GM18873 (cell line): ENCODE measurements around the gene CAPS.
"Not testable (repeated sequence)": the region's sequence is repeated elsewhere in the genome, so short reads cannot be mapped to it uniquely, and the experiment has no call there.

Experiments used
- ATAC-seq: cut with Tn5 transposase; IDR thresholded peaks from one replicate; pipeline ENCODE4 v1.9.1; 2021; ENCODE audit warnings: mild to moderate bottlenecking, moderate library complexity, moderate number of reproducible peaks; ENCODE audit not compliant: unreplicated experiment, low FRiP score

CAPS gene

GRCh38 chr19:5913739-5914357 is at the start of gene CAPS:
CAPS (plus strand) TSS chr19:5914254; CDS start chr19:5914407, 153 bp downstream.
- no peak for ATAC-seq

DNA sequence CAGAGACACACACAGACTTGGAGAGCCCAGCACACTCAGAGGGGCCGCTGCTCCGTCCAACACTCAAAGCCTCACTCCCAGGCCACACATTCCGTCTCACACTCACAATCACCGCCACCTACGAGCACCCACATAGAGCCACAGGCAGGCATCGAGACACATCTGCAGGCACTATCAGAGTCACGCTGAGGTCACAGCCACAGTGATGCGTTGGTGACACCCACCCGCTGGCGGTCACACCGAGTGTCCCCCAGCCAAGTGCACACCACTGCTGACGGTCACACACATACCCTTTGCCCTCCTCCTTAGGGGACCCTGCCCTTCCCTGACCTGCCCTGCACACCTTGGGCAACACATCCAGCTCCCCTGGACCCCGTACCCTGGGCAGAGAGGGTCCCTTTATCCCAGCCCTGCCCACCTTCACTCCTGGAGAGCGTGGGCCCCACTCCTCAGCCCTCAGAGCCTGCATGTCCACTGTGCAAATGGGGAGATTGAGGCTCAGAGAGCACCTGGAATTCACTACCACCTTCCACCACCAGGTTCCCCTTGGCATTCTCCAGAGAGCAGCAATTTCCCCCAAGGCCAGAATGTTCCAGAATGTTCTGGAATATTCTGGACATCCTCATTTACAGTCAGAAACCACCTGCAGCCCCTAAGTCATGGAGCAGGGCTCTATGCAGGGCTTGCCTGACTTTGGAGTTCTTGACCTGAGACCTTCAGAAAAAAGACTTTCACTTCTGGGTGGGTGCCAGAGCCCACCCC is 49.1 kb upstream of the CAPS start:
- ATAC-seq = no peak

GRCh38 chr19:5865772-5866171 is 48.3 kb upstream of the CAPS start:
- ATAC-seq = no peak

DNA sequence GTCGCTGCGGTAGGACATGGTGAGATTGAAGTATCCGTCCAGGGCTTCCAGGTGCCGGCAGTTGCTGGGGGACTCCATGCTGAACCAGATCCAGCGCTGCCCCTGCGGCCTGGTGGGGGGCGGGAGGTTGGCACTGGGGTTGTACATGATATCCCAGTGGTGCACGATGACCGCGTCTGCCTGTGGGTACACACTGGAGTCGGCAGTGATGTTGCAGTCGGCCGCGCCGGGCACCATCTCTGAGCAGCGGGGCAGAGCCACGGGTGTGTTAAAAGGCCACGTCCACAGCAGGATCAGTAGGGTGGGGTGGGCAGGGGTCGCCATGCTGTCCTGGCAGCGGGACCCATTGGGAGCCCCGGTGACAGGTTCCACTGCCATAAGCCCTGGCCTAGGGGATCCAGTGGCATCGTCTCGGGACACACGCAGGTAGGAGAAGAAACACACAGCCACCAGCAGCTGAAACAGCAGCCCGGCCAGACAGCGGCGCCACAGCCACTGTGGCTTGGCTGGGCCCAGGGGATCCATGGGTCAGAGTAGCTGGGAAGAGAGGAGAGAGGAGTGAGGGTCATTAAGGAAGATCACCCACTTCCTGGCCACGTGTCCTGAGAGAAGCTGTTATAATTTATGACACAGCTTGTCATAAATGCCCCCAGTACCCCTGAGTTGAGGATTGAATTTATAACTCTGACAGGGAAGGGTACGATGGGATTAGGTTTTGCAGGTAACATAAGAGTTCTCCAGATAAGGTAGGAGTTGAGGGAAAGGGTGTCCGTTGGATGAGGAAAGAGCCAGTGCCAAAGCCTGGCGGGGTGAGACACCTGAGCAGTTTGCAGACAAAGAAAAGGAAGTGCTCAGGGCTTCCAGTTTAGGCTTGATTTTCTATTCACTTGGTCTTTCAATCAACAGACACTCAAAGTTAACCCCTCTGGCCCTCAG is 46.6 kb upstream of the CAPS start:
- ATAC-seq = no peak

GRCh38 chr19:5870986-5871394 is 43.1 kb upstream of the CAPS start:
- no peak for ATAC-seq

DNA sequence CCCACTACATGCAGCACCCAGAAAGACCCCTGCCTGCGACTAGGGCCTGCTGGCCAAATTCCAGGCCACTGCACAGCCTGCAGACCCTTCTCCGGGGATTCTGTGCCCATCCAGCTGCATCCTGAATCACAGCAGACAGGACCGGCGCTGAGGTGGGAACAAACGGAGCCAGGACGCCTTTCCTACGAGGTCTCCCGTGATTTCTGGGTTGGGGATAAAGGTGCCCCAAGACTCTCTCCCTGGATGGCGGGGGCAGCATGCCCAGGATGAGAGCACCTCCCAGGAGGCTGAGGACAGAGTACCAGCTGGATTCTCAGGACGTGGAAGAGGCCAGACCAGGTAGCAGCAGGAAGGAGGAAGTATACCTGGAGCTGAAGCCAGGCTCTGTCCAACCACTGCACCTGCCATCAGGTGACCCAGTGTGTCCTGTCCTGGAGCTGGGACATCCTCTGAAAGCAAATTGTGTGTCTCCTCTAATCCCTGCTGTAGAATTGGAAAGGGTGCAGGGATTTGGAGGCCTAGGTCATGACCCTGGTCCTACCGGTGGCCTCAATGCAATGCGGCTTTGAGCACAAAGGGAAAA is 40.3 kb upstream of the CAPS start:
- no peak for ATAC-seq

- not testable (repeated sequence) for ATAC-seq
Measured at GRCh38 chr19:5874496-5874895, 39.6 kb upstream of the CAPS start.

DNA sequence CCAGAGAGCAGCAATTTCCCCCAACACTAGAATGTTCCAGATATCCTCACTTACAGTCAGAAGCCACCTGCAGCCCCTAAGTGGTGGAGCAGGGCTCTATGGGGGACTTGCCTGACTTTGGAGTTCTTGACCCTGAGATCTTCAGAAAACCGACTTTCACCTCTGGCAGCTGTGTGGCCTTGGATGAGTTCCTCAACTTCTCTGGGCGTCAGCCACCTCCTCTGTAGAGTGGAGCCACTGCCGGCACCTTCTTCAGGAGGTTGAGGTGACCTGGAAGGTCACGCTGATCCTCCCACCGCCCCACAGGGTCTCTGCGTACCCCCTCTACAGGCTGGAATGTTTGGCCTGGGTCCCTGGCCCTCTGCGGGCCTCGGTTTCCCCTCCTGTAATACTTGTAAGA is 36.6 kb upstream of the CAPS start:
- ATAC-seq = no peak

GRCh38 chr19:5877882-5878281 is 36.2 kb upstream of the CAPS start:
- no peak for ATAC-seq

DNA sequence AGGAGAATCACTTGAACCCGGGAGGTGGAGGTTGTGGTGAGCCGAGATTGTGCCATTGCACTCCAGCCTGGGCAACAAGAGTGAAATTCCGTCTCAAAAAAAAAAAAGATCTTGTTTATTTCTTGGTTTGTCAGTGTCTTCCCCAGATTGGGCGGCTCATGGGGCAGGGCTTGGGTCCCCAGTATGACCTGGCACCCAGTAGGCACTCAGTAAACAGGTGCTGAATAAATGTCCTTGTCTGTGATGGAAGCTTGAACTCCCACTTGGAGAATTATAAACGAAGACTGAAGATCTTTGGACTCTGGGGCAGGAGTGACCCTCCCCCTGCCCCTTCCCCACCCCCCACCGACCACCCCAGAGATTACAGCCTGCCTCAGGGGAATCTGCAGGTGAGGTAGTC is 33.9 kb upstream of the CAPS start:
- no peak for ATAC-seq

GRCh38 chr19:5880604-5881078 is 33.4 kb upstream of the CAPS start:
- no peak for ATAC-seq

- no peak for ATAC-seq
Measured at GRCh38 chr19:5881543-5882299, 32.3 kb upstream of the CAPS start.

DNA sequence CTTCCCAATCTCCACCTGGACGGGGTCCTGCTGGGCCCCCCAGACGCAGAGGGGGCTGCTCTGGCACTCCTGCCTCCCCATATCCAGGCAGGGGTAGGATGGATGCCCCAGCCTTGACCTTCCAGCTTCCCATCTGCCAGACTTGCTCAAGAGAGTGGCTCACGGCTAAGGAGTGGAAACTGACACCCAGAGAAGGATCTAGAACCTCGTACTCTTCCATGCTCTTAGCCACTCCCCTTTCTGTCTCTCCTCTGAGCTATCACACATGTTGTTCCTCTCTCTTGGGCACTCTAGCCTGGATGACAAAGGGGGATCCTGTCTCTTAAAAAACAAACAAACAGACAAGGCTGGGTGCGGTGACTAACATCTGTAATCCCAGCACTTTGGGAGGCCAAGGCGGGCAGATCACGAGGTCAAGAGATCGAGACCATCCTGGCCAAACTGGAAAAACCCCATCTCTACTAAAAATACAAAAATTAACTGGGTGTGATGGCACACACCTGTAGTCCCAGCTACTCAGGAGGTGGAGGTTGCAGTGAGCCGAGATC is 31.6 kb upstream of the CAPS start:
- ATAC-seq = no peak

- ATAC-seq = not testable (repeated sequence)
Measured at GRCh38 chr19:5883157-5883873, 30.7 kb upstream of the CAPS start.

GRCh38 chr19:5884065-5884811 is 29.8 kb upstream of the CAPS start:
- ATAC-seq = not testable (repeated sequence)

DNA sequence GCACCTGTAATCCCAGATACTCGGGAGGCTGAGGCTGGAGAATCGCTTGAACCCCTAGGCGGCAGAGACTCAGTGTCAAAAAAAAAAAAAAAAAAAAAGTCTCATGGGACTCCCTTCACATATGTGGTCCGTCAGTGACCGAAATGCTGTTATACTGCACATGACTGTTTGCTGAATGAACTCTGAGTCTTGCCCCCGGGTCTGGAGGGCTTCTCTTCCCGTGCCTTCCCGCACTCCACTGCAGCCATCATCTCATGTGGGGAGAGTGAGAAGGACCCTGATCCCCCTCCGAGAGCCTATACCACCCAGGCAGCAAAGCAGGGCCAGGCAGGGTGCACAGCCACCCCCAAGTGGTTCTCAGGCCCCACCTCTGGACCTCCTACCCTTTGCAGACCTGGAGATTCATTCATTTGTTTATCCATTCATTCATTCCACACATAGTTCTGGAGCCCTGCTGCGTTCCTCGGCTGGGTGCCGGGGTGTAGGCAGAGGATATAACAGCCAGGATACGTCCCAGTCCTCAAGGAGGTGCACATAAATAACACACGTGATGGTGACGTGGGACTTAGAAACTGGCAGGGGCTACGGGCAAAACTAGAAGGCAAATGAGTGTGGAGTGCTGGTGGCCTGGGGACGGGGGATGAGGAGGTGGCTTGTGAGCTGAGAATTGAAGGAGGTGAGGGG is 24.6 kb upstream of the CAPS start:
- ATAC-seq = no peak

DNA sequence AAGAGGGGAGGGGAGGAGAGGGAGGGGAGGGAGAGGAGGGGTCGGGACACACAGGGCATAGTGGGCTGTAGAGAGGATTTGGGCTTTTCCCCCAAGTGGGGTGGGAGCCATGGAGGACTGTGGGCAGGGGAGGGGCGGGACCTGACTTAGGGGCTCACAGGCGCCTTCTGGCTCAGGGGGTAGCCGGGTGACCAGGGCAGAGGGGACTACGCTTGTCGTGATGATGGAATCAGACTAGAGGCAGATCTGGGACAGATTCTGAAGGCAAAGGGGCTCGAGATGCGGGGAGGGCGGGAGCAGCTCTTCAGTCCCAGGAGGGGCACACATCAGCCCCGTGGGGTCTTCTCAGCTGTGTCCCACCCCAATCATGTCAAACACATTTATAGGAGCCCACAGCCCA is 24.0 kb upstream of the CAPS start:
- ATAC-seq = no peak

DNA sequence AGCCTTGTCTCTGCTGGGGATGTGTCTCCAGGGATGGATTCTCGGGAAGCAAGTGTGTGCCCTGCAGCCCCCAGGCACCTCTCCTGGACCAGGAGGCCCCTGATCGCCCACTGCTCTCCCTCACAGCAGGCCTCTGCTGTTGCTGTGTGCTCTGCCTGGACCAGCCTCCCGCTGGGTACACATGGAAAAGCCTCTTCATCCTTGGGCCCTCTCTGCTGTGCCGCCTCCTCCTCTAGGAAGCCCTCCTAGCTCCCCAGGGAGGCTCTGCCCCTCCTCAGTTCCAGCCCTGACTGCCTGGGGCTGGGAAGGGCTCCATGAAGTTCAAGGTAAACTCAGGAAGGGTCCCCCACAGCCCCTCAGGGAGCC is 22.5 kb upstream of the CAPS start:
- ATAC-seq = no peak
